Measurements from ENCODE around the gene FAM153A. TPM values are rescaled to one million over a fixed set of nuclear protein-coding genes. Genes with fewer than 3 reads are reported as not detected.
"Not testable (repeated sequence)": the region's sequence is repeated elsewhere in the genome, so short reads cannot be mapped to it uniquely, and the experiment has no call there.

Gene FAM153A
- total and polyA plus RNA-seq, 2 experiments from 2014 or later = not detected

DNA sequence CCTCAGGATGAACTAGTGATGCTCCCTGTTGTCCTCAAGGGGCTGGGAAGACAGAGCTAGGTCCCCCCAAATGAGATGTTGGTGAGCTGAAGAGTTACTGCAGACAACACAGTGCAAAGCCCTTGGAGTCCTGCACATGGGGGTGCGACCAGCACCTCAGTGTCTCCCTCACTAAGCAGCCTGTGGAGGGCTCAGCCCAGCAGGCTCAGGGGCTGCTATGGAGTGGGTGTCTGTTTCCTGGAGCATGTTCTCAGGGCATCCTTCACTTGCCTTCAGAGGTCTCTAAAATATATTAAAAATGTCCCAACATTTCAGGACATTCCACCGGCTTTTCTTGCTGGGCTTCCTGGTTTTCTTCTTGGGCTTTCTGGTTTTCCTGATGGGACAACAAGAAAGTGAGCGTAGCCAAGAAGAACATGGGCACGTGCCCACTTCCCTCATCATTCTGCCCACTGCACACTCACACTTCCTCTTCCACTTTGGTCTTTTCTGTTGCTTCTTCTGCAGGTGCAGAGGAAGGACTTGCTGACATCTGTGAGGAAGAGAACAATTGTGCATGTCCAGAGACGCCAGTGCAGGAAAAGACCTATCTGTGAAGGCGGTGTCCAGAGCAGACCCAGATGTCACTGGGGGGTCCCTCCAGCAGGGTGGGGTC is 58.7 kb downstream of the FAM153A start:
- H3K9me3 ChIP-seq (ENCODE audit: low read depth); H3K9ac ChIP-seq; H2AFZ ChIP-seq; DNase-seq; H3K27ac ChIP-seq; H3K4me3 ChIP-seq; in situ Hi-C loops (cut with MboI); H3K9me2 ChIP-seq (ENCODE audit: insufficient read depth); H3F3A ChIP-seq (ENCODE audit: insufficient read depth); H3K27me3 ChIP-seq (replicated peaks; ENCODE audit: insufficient read depth); H3K4me1 ChIP-seq (ENCODE audit: insufficient read depth); H4K20me1 ChIP-seq (ENCODE audit: insufficient read depth); H3K4me2 ChIP-seq (ENCODE audit: unreplicated experiment); H3K36me3 ChIP-seq (ENCODE audit: low read depth); H3K79me2 ChIP-seq (ENCODE audit: insufficient read depth): not testable (repeated sequence)
- WGBS, 2 experiments (ENCODE audit: low coverage in 1 of 2, low lambda C conversion rate in 2 of 2, missing lambda C conversion rate in 2 of 2) = 56 to 70% methylated on average over 2 to 3 of the region's 6 CpGs

- H3K4me2 ChIP-seq (ENCODE audit: unreplicated experiment); H3K4me1 ChIP-seq (ENCODE audit: insufficient read depth); H3K27me3 ChIP-seq (replicated peaks; ENCODE audit: insufficient read depth); H3K27ac ChIP-seq; H3K4me3 ChIP-seq; DNase-seq; in situ Hi-C loops (cut with MboI); H3K9ac ChIP-seq; H3K9me2 ChIP-seq (ENCODE audit: insufficient read depth); H3K36me3 ChIP-seq (ENCODE audit: low read depth); H4K20me1 ChIP-seq (ENCODE audit: insufficient read depth); H3K79me2 ChIP-seq (ENCODE audit: insufficient read depth); H2AFZ ChIP-seq; H3K9me3 ChIP-seq (ENCODE audit: low read depth); H3F3A ChIP-seq (ENCODE audit: insufficient read depth): not testable (repeated sequence)
- 17 to 89% methylated on average over 1 to 2 of the region's 8 CpGs for WGBS, 2 experiments (ENCODE audit: low coverage in 1 of 2, low lambda C conversion rate in 2 of 2, missing lambda C conversion rate in 2 of 2)
Observed at GRCh38 chr5:177722829-177723228, 59.9 kb downstream of the FAM153A start.

- in situ Hi-C loops (cut with MboI); DNase-seq: not testable (repeated sequence)
Observed at GRCh38 chr5:177719989-177720388, 62.7 kb downstream of the FAM153A start.

DNA sequence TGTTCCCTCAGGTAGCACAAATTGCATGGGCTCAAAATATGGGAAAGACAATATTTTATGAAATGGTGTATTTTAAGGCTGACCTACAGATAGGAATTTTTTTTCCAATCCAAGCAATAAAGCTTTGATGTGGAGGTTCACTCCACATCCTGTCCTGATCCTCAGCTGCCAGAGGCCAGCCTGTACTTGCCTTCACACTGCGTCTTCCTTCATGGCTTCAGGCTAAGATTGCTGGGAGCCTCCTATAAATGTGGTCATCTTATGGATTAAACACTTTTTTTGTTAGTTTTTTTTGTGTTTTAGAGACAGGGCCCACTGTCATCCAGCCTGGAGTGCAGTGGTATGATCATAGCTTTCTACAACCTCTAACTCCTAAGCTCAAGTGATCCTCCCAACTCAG is 67.3 kb downstream of the FAM153A start:
- H3K9ac ChIP-seq; H3K36me3 ChIP-seq (ENCODE audit: low read depth); H3K27me3 ChIP-seq (replicated peaks; ENCODE audit: insufficient read depth); in situ Hi-C loops (cut with MboI); H3K4me2 ChIP-seq (ENCODE audit: unreplicated experiment); H3F3A ChIP-seq (ENCODE audit: insufficient read depth); H3K9me3 ChIP-seq (ENCODE audit: low read depth); DNase-seq; H3K4me1 ChIP-seq (ENCODE audit: insufficient read depth); H3K27ac ChIP-seq; H3K79me2 ChIP-seq (ENCODE audit: insufficient read depth); H3K4me3 ChIP-seq; H4K20me1 ChIP-seq (ENCODE audit: insufficient read depth); H3K9me2 ChIP-seq (ENCODE audit: insufficient read depth); H2AFZ ChIP-seq: not testable (repeated sequence)
- WGBS, 2 experiments (ENCODE audit: low coverage in 1 of 2, low lambda C conversion rate in 2 of 2, missing lambda C conversion rate in 2 of 2) = 80 to 92% methylated on average over 1 of the region's 1 CpG

More at GRCh38 chr5:177719989-177720388, 62.7 kb downstream of the FAM153A start:
- H3K27ac ChIP-seq; H3F3A ChIP-seq (ENCODE audit: insufficient read depth); H4K20me1 ChIP-seq (ENCODE audit: insufficient read depth); H3K4me3 ChIP-seq; H3K36me3 ChIP-seq (ENCODE audit: low read depth); H3K79me2 ChIP-seq (ENCODE audit: insufficient read depth); H3K4me2 ChIP-seq (ENCODE audit: unreplicated experiment); H3K27me3 ChIP-seq (replicated peaks; ENCODE audit: insufficient read depth); H3K4me1 ChIP-seq (ENCODE audit: insufficient read depth); H3K9ac ChIP-seq; H3K9me3 ChIP-seq (ENCODE audit: low read depth); H2AFZ ChIP-seq; H3K9me2 ChIP-seq (ENCODE audit: insufficient read depth): not testable (repeated sequence)
- WGBS, 2 experiments (ENCODE audit: low coverage in 1 of 2, low lambda C conversion rate in 2 of 2, missing lambda C conversion rate in 2 of 2) = no CpG with 5 or more reads among the region's 8 CpGs

DNA sequence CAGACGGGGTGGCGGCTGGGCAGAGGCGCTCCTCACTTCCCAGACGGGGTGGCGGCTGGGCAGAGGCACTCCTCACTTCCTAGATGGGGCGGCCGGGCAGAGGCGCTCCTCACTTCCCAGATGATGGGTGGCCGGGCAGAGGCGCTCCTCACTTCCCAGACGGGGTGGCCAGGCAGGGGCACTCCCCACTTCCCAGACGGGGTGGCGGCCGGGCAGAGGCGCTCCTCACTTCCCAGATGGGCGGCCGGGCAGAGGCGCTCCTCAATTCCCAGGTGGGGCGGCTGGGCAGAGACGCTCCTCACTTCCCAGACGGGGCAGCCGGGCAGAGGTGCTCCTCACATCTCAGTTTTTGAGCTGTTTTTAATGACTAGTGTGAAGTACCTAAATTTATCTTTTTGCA is 86.6 kb downstream of the FAM153A start:
- H3K27ac ChIP-seq; H4K20me1 ChIP-seq (ENCODE audit: insufficient read depth); H3K79me2 ChIP-seq (ENCODE audit: insufficient read depth); H3K4me1 ChIP-seq (ENCODE audit: insufficient read depth); H2AFZ ChIP-seq; DNase-seq; H3K9ac ChIP-seq; H3K4me2 ChIP-seq (ENCODE audit: unreplicated experiment); H3K9me2 ChIP-seq (ENCODE audit: insufficient read depth); H3K9me3 ChIP-seq (ENCODE audit: low read depth); H3K27me3 ChIP-seq (replicated peaks; ENCODE audit: insufficient read depth); in situ Hi-C loops (cut with MboI); H3K4me3 ChIP-seq; H3F3A ChIP-seq (ENCODE audit: insufficient read depth); H3K36me3 ChIP-seq (ENCODE audit: low read depth): not testable (repeated sequence)
- 73 to 85% methylated on average over 5 to 22 of the region's 22 CpGs for WGBS, 2 experiments (ENCODE audit: low coverage in 1 of 2, low lambda C conversion rate in 2 of 2, missing lambda C conversion rate in 2 of 2)

- H3K27ac ChIP-seq; H3K9me2 ChIP-seq (ENCODE audit: insufficient read depth); H3K27me3 ChIP-seq (replicated peaks; ENCODE audit: insufficient read depth); H3K4me1 ChIP-seq (ENCODE audit: insufficient read depth); H3K4me3 ChIP-seq; H3K4me2 ChIP-seq (ENCODE audit: unreplicated experiment); H3K9ac ChIP-seq; H3K36me3 ChIP-seq (ENCODE audit: low read depth); DNase-seq; in situ Hi-C loops (cut with MboI); H3F3A ChIP-seq (ENCODE audit: insufficient read depth); H3K79me2 ChIP-seq (ENCODE audit: insufficient read depth); H2AFZ ChIP-seq; H4K20me1 ChIP-seq (ENCODE audit: insufficient read depth); H3K9me3 ChIP-seq (ENCODE audit: low read depth): not testable (repeated sequence)
- 55 to 59% methylated on average over 7 to 9 of the region's 12 CpGs for WGBS, 2 experiments (ENCODE audit: low coverage in 1 of 2, low lambda C conversion rate in 2 of 2, missing lambda C conversion rate in 2 of 2)
Observed at GRCh38 chr5:177695356-177695930, 87.3 kb downstream of the FAM153A start.

DNA sequence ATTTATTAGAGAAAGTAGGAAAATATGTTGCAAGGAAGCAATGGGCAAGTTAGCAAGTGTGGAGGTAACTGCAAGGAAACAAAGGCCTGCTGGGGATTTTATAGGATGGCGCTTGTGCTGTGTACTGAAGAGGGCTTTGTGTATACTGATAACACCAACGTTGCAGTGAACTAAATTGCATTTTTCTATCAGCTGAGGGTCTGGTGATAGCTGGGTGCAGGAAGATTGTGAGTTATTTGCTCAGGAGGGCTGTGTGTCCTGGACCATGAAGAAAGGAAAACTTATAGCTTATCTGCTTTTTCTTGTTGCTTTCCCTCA is 88.2 kb downstream of the FAM153A start:
- H3K4me3 ChIP-seq; H3K9me2 ChIP-seq (ENCODE audit: insufficient read depth); H4K20me1 ChIP-seq (ENCODE audit: insufficient read depth); H3F3A ChIP-seq (ENCODE audit: insufficient read depth); H3K36me3 ChIP-seq (ENCODE audit: low read depth); H3K27ac ChIP-seq; H3K4me1 ChIP-seq (ENCODE audit: insufficient read depth); H3K4me2 ChIP-seq (ENCODE audit: unreplicated experiment); H3K9ac ChIP-seq; DNase-seq; H2AFZ ChIP-seq; H3K27me3 ChIP-seq (replicated peaks; ENCODE audit: insufficient read depth); H3K9me3 ChIP-seq (ENCODE audit: low read depth); H3K79me2 ChIP-seq (ENCODE audit: insufficient read depth); in situ Hi-C loops (cut with MboI): not testable (repeated sequence)
- no CpG with 5 or more reads among the region's 2 CpGs for WGBS, 2 experiments (ENCODE audit: low coverage in 1 of 2, low lambda C conversion rate in 2 of 2, missing lambda C conversion rate in 2 of 2)
